PC-9 (cell line): ENCODE measurements around the gene ASRGL1. TPM values are rescaled to one million over a fixed set of nuclear protein-coding genes. Genes with fewer than 3 reads are reported as not detected.

ENCODE experiments used
- BruUV-seq: library from RNA; stranded (reverse); fragments of 400-500 nt; replicated peaks from 2 replicates; lab custom pipeline; 2021; lab: Mats Ljungman, UMichigan
- CTCF ChIA-PET: fragments of 300-600 bp; sonication (Branson Sonifier 250); formaldehyde crosslinking; loops from one replicate; lab custom pipeline; 2022; ENCODE audit warnings: antibody characterized with exemption; lab: Charles Lee
- POLR2A ChIA-PET: fragments of 300-600 bp; sonication (Branson Sonifier 250); formaldehyde crosslinking; loops from one replicate; lab custom pipeline; 2022; ENCODE audit warnings: antibody characterized with exemption; ENCODE audit not compliant: unreplicated experiment; lab: Charles Lee
- DNase-seq, 2 experiments: peaks; one replicate each; pipeline versions ENCODE4 v3.0.0 to v3.0.0-alpha.2; 2015 to 2022; ENCODE audit warnings: mixed read lengths in 1 of 2
- H2AFZ ChIP-seq: fragments of 200-600 bp; sonication (generic); 2 replicates; pipeline ENCODE4 v1.8.1; 2017; ENCODE audit warnings: antibody characterized with exemption
- H3F3A ChIP-seq: fragments of 200-600 bp; sonication (generic); 2 replicates; pipeline ENCODE4 v1.8.1; 2017; ENCODE audit warnings: antibody characterized with exemption, mild to moderate bottlenecking, low read depth; ENCODE audit not compliant: insufficient read depth
- H3K27ac ChIP-seq: fragments of 200-600 bp; sonication (generic); 2 replicates; pipeline ENCODE4 v1.6.1; 2016; ENCODE audit warnings: mixed run types
- H3K27me3 ChIP-seq: fragments of 200-600 bp; sonication (generic); 2 replicates; pipeline ENCODE4 v1.6.1; 2016; ENCODE audit warnings: low read depth, mixed run types; ENCODE audit not compliant: insufficient read depth
- H3K36me3 ChIP-seq: fragments of 200-600 bp; sonication (generic); 2 replicates; pipeline ENCODE4 v1.6.1; 2016; ENCODE audit warnings: low read depth, mixed run types
- H3K4me1 ChIP-seq: fragments of 200-600 bp; sonication (generic); replicated peaks from 2 replicates; pipeline ENCODE4 v1.6.1; 2016; ENCODE audit warnings: mixed run types; ENCODE audit not compliant: insufficient read depth
- H3K4me2 ChIP-seq: fragments of 200-600 bp; sonication (generic); 2 replicates; pipeline ENCODE4 v1.6.1; 2017; ENCODE audit warnings: mixed run types
- H3K4me3 ChIP-seq: fragments of 200-600 bp; sonication (generic); 2 replicates; pipeline ENCODE4 v1.6.1; 2016; ENCODE audit warnings: mixed run types
- H3K79me2 ChIP-seq: fragments of 200-600 bp; sonication (generic); 2 replicates; pipeline ENCODE4 v1.6.1; 2017; ENCODE audit warnings: low read depth, mixed run types
- H3K9me2 ChIP-seq: fragments of 200-600 bp; sonication (generic); 2 replicates; pipeline ENCODE4 v1.8.1; 2017; ENCODE audit warnings: mild to moderate bottlenecking; ENCODE audit not compliant: insufficient read depth
- H3K9me3 ChIP-seq: fragments of 200-600 bp; sonication (generic); 2 replicates; pipeline ENCODE4 v1.8.1; 2016; ENCODE audit warnings: low read depth; ENCODE audit not compliant: insufficient read depth
- H4K20me1 ChIP-seq: fragments of 200-600 bp; sonication (generic); 2 replicates; pipeline ENCODE4 v1.8.1; 2017; ENCODE audit not compliant: insufficient read depth
- EZH2 ChIP-seq: fragments of 200-600 bp; sonication (generic); IDR thresholded peaks from 2 replicates; pipeline ENCODE4 v1.8.0; 2017; ENCODE audit warnings: antibody characterized with exemption, low read depth
- intact Hi-C: fragments of 100-400 bp; cut with micrococcal nuclease; formaldehyde crosslinking; loops from one replicate; pipeline ENCODE4 v1.10.0; 2022; ENCODE audit not compliant: unreplicated experiment
- total RNA-seq: library from RNA; stranded (reverse); gene quantifications from 2 replicates; pipeline ENCODE4 v1.2.3, GENCODE V29; 2021
- TF ChIP-seq, protein P1 (sequence below): fragments of 200-600 bp; sonication (generic); conservative IDR thresholded peaks from 2 replicates; pipeline ENCODE4 v1.6.1; 2017; ENCODE audit warnings: mixed run types, antibody characterized with exemption, mild to moderate bottlenecking, moderate library complexity

The ASRGL1 gene
- total RNA-seq, 1 experiment from 2014 or later: 8.4 TPM

DNA sequence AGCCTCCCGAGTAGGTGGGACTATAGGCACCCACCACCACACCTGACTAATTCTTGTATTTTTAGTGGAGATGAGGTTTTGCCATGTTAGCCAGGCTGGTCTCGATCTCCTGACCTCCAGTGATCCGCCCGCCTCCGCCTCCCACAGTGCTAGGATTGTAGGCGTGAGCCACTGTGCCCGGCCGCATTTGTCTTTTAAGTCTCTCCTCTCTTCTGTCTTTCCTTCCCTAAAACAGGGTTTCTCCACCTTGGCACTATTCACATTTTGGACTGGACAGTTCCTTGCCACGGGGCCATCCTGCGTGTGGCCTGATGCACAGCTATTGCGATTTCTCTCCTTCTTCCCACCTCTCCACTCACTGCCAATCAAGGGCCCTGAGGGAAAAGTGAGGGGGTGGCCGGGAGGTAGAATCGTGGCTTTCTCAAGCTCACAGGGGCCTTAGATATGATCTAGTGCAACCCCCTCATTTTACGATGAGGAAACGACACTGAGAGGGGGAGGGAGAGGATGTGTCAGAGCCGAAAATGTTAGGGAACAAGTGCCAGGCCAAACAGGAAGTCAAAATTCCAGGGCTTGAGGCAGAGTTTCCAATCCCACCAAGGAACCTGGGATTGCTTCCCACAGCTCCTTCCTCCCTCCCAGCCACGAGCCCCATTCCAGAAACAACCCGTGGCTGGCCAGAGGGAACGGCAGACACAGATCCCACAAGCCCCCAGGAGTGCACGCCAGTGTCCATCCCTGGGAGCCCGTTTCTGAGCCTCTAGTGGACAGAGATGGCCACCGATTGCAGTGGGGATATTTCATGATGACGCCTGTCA lies 102.7 kb downstream of the ASRGL1 start:
- Histone ChIP-seq H3K4me2 (no peak overlapping the region), H3K79me2 (no peaks in the 10 kb centered on the region), H3K9me2 (no peaks in the 10 kb centered on the region), H3F3A (peaks cover 9% of the 10 kb centered on the region), H3K27ac (no peak overlapping the region), H2AFZ (no peak overlapping the region), H3K36me3 (no peaks in the 10 kb centered on the region), H3K4me3 (no peak overlapping the region), H3K9me3 (no peaks in the 10 kb centered on the region), H3K4me1 (no peaks in the 10 kb centered on the region), H3K27me3 (no peaks in the 10 kb centered on the region), H4K20me1 (no peaks in the 10 kb centered on the region)
- TF ChIP-seq, protein P1, sequence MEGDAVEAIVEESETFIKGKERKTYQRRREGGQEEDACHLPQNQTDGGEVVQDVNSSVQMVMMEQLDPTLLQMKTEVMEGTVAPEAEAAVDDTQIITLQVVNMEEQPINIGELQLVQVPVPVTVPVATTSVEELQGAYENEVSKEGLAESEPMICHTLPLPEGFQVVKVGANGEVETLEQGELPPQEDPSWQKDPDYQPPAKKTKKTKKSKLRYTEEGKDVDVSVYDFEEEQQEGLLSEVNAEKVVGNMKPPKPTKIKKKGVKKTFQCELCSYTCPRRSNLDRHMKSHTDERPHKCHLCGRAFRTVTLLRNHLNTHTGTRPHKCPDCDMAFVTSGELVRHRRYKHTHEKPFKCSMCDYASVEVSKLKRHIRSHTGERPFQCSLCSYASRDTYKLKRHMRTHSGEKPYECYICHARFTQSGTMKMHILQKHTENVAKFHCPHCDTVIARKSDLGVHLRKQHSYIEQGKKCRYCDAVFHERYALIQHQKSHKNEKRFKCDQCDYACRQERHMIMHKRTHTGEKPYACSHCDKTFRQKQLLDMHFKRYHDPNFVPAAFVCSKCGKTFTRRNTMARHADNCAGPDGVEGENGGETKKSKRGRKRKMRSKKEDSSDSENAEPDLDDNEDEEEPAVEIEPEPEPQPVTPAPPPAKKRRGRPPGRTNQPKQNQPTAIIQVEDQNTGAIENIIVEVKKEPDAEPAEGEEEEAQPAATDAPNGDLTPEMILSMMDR: no peak
- no peak for TF ChIP-seq EZH2
- DNase-seq: no peak
- ChIA-PET POLR2A (no interaction called here), CTCF (no interaction called here)
- no TSS peak for BruUV-seq
- intact Hi-C loops: no loop called here

Other genes with a start within 250 kb of the ASRGL1 start
- gene INCENP, start 213.4 kb upstream of the ASRGL1 start, total RNA-seq: 122 and 154 TPM in 2 replicates
- not detected in 2 replicates for gene SCGB1D1, start 147.2 kb upstream of the ASRGL1 start, total RNA-seq
- gene SCGB2A1, start 128.8 kb upstream of the ASRGL1 start, total RNA-seq: not detected in 2 replicates
- not detected in 2 replicates for gene SCGB1D2, start 95.2 kb upstream of the ASRGL1 start, total RNA-seq
- gene SCGB2A2, start 67.3 kb upstream of the ASRGL1 start, total RNA-seq: not detected in 2 replicates
- not detected in 2 replicates for gene SCGB1D4, start 38.4 kb upstream of the ASRGL1 start, total RNA-seq
- gene SCGB1A1, start 81.6 kb downstream of the ASRGL1 start, total RNA-seq: not detected in 2 replicates
- gene AHNAK, start 209.4 kb downstream of the ASRGL1 start, total RNA-seq: 632 and 734 TPM in 2 replicates
- 1,773 and 2,008 TPM in 2 replicates for gene EEF1G, start 236.4 kb downstream of the ASRGL1 start, total RNA-seq